ENCODE results near the gene ZNF311.

Gene ZNF311

DNA sequence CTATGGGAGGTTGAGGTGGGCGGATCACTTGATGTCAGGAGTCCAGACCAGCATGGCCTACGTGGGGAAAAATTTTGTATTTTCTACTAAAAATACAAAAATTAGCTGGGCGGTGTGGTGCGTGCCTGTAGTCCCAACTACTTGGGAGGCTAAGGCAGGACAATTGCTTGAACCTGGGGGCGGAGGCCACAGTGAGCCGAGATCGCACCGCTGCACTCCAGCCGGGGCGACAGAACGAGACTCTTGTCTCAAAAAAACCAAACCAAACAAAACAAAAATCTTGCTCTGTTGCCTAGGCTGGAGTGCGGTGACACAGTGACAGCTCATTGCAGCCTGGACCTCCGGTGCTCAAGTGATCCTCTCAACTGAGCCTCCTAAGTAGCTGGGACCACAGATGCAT is 23.7 kb upstream of the ZNF311 start:
- no peak overlapping the region for H2BK5ac ChIP-seq (ENCODE audit: low read depth, low read length, poor library complexity)
- WGBS (ENCODE audit: extremely low coverage, insufficient coverage, insufficient read length) = no CpG with 5 or more reads among the region's 13 CpGs
- no peak for DNase-seq
- H3K27ac ChIP-seq (ENCODE audit: low read depth, low read length) = no peak overlapping the region
- H2BK120ac ChIP-seq (ENCODE audit: insufficient read depth, low read length, poor library complexity) = no peak overlapping the region
- no peak overlapping the region for H2AFZ ChIP-seq (ENCODE audit: insufficient read depth, low read length, poor library complexity)
- no peak overlapping the region for H3K23ac ChIP-seq (ENCODE audit: low read length)
- no peak overlapping the region for H3K4me3 ChIP-seq (ENCODE audit: low read depth, low read length)
- H3K36me3 ChIP-seq (ENCODE audit: control insufficient read depth in 1 of 2, insufficient read depth in 2 of 2, low read length in 2 of 2) = no peaks in the 10 kb centered on the region
- H3K27me3 ChIP-seq (ENCODE audit: insufficient read depth, low read length) = no peaks in the 10 kb centered on the region
- H4K12ac ChIP-seq (ENCODE audit: low read depth, low read length) = no peak overlapping the region
- H4K8ac ChIP-seq (ENCODE audit: low read depth, low read length) = no peak overlapping the region
- no peak overlapping the region for H3K4me2 ChIP-seq (ENCODE audit: low read length)
- H3K79me1 ChIP-seq (ENCODE audit: low read length) = no peaks in the 10 kb centered on the region
- no peak overlapping the region for H3K14ac ChIP-seq (ENCODE audit: low read length)
- H2AK5ac ChIP-seq (ENCODE audit: low read length) = no peak overlapping the region
- no peak overlapping the region for H3K18ac ChIP-seq (ENCODE audit: low read length)
- H3K9ac ChIP-seq (ENCODE audit: low read length) = no peak overlapping the region
- no peaks in the 10 kb centered on the region for H3K9me3 ChIP-seq (ENCODE audit: insufficient read depth, low read depth, low read length)
- no peak overlapping the region for H2BK12ac ChIP-seq (ENCODE audit: low read length)
- no peaks in the 10 kb centered on the region for H3K4me1 ChIP-seq (ENCODE audit: control insufficient read depth in 1 of 2, insufficient read depth in 2 of 2, low read length in 2 of 2)
- H3K79me2 ChIP-seq (ENCODE audit: control insufficient read depth, insufficient read depth, low read length, poor library complexity) = no peaks in the 10 kb centered on the region
- no peak overlapping the region for H4K91ac ChIP-seq (ENCODE audit: low read depth, low read length)
- no peak overlapping the region for H3K4ac ChIP-seq (ENCODE audit: low read depth, low read length)

GRCh38 chr6:29025927-29026585 is 20.9 kb upstream of the ZNF311 start:
- no peaks in the 10 kb centered on the region for H3K36me3 ChIP-seq (ENCODE audit: control insufficient read depth in 1 of 2, insufficient read depth in 2 of 2, low read length in 2 of 2)
- H3K23ac ChIP-seq (ENCODE audit: low read length) = no peak overlapping the region
- no peak overlapping the region for H4K8ac ChIP-seq (ENCODE audit: low read depth, low read length)
- no peak overlapping the region for H3K4me2 ChIP-seq (ENCODE audit: low read length)
- no CpG with 5 or more reads among the region's 2 CpGs for WGBS (ENCODE audit: extremely low coverage, insufficient coverage, insufficient read length)
- H3K27ac ChIP-seq (ENCODE audit: low read depth, low read length) = no peak overlapping the region
- H3K4me3 ChIP-seq (ENCODE audit: low read depth, low read length) = no peak overlapping the region
- DNase-seq = no peak
- H3K9ac ChIP-seq (ENCODE audit: low read length) = no peak overlapping the region
- no peak overlapping the region for H3K4ac ChIP-seq (ENCODE audit: low read depth, low read length)
- H2BK120ac ChIP-seq (ENCODE audit: insufficient read depth, low read length, poor library complexity) = no peak overlapping the region
- no peak overlapping the region for H2BK12ac ChIP-seq (ENCODE audit: low read length)
- H4K12ac ChIP-seq (ENCODE audit: low read depth, low read length) = no peak overlapping the region
- H2BK5ac ChIP-seq (ENCODE audit: low read depth, low read length, poor library complexity) = no peak overlapping the region
- H3K79me1 ChIP-seq (ENCODE audit: low read length) = no peaks in the 10 kb centered on the region
- no peak overlapping the region for H4K91ac ChIP-seq (ENCODE audit: low read depth, low read length)
- H2AFZ ChIP-seq (ENCODE audit: insufficient read depth, low read length, poor library complexity) = no peak overlapping the region
- H3K18ac ChIP-seq (ENCODE audit: low read length) = no peak overlapping the region
- no peaks in the 10 kb centered on the region for H3K4me1 ChIP-seq (ENCODE audit: control insufficient read depth in 1 of 2, insufficient read depth in 2 of 2, low read length in 2 of 2)
- H2AK5ac ChIP-seq (ENCODE audit: low read length) = no peak overlapping the region
- no peaks in the 10 kb centered on the region for H3K79me2 ChIP-seq (ENCODE audit: control insufficient read depth, insufficient read depth, low read length, poor library complexity)
- H3K9me3 ChIP-seq (ENCODE audit: insufficient read depth, low read depth, low read length) = no peaks in the 10 kb centered on the region
- no peak overlapping the region for H3K14ac ChIP-seq (ENCODE audit: low read length)
- no peaks in the 10 kb centered on the region for H3K27me3 ChIP-seq (ENCODE audit: insufficient read depth, low read length)

DNA sequence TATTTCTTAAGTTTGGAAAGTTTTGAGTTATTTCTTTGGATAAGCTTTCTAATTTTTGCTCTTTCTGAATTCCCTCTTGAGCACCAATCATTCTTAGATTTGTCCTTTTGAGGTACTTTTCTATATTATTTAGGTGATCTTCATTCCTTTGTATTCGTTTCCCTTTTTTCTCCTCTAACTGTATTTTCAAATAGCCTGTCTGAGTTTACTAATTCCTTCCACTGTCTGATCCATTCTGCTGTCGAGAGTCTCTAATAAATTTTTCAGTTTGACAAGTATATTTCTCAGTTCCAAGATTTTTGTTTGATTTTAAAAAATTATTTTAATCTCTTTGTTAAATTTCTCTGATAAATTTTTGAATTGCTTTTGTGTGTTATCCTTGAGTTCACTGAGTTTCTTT is 16.3 kb upstream of the ZNF311 start:
- Histone ChIP-seq H4K12ac (ENCODE audit: low read depth, low read length) (no peak overlapping the region), H3K27me3 (ENCODE audit: insufficient read depth, low read length) (no peaks in the 10 kb centered on the region), H3K23ac (ENCODE audit: low read length) (no peak overlapping the region), H3K4me1 (ENCODE audit: control insufficient read depth in 1 of 2, insufficient read depth in 2 of 2, low read length in 2 of 2) (no peaks in the 10 kb centered on the region), H2BK120ac (ENCODE audit: insufficient read depth, low read length, poor library complexity) (no peak overlapping the region), H3K79me1 (ENCODE audit: low read length) (no peaks in the 10 kb centered on the region), H3K4ac (ENCODE audit: low read depth, low read length) (no peak overlapping the region), H3K9me3 (ENCODE audit: insufficient read depth, low read depth, low read length) (no peaks in the 10 kb centered on the region), H3K27ac (ENCODE audit: low read depth, low read length) (no peak overlapping the region), H2BK5ac (ENCODE audit: low read depth, low read length, poor library complexity) (no peak overlapping the region), H3K14ac (ENCODE audit: low read length) (no peak overlapping the region), H3K9ac (ENCODE audit: low read length) (no peak overlapping the region), H4K91ac (ENCODE audit: low read depth, low read length) (no peak overlapping the region), H4K8ac (ENCODE audit: low read depth, low read length) (no peak overlapping the region), H3K79me2 (ENCODE audit: control insufficient read depth, insufficient read depth, low read length, poor library complexity) (no peaks in the 10 kb centered on the region), H2BK12ac (ENCODE audit: low read length) (no peak overlapping the region), H2AK5ac (ENCODE audit: low read length) (no peak overlapping the region), H3K18ac (ENCODE audit: low read length) (no peak overlapping the region), H2AFZ (ENCODE audit: insufficient read depth, low read length, poor library complexity) (no peak overlapping the region), H3K4me2 (ENCODE audit: low read length) (no peak overlapping the region), H3K36me3 (ENCODE audit: control insufficient read depth in 1 of 2, insufficient read depth in 2 of 2, low read length in 2 of 2) (no peaks in the 10 kb centered on the region), H3K4me3 (ENCODE audit: low read depth, low read length) (no peak overlapping the region)
- WGBS (ENCODE audit: extremely low coverage, insufficient coverage, insufficient read length) = no CpG with 5 or more reads among the region's 2 CpGs
- DNase-seq = no peak

GRCh38 chr6:29019629-29020028 is 14.5 kb upstream of the ZNF311 start:
- H3K4me1 ChIP-seq (ENCODE audit: control insufficient read depth in 1 of 2, insufficient read depth in 2 of 2, low read length in 2 of 2) = no peaks in the 10 kb centered on the region
- H3K23ac ChIP-seq (ENCODE audit: low read length) = no peak overlapping the region
- H2AFZ ChIP-seq (ENCODE audit: insufficient read depth, low read length, poor library complexity) = no peak overlapping the region
- H3K27me3 ChIP-seq (ENCODE audit: insufficient read depth, low read length) = no peaks in the 10 kb centered on the region
- no peak overlapping the region for H3K4ac ChIP-seq (ENCODE audit: low read depth, low read length)
- H3K14ac ChIP-seq (ENCODE audit: low read length) = no peak overlapping the region
- no peak overlapping the region for H2BK5ac ChIP-seq (ENCODE audit: low read depth, low read length, poor library complexity)
- H2AK5ac ChIP-seq (ENCODE audit: low read length) = no peak overlapping the region
- H3K4me3 ChIP-seq (ENCODE audit: low read depth, low read length) = no peak overlapping the region
- peaks cover 6% of the 10 kb centered on the region for H3K9me3 ChIP-seq (ENCODE audit: insufficient read depth, low read depth, low read length)
- H4K91ac ChIP-seq (ENCODE audit: low read depth, low read length) = no peak overlapping the region
- WGBS (ENCODE audit: extremely low coverage, insufficient coverage, insufficient read length) = no CpG with 5 or more reads among the region's 2 CpGs
- H3K4me2 ChIP-seq (ENCODE audit: low read length) = no peak overlapping the region
- H3K36me3 ChIP-seq (ENCODE audit: control insufficient read depth in 1 of 2, insufficient read depth in 2 of 2, low read length in 2 of 2) = no peaks in the 10 kb centered on the region
- H4K12ac ChIP-seq (ENCODE audit: low read depth, low read length) = no peak overlapping the region
- no peak overlapping the region for H3K9ac ChIP-seq (ENCODE audit: low read length)
- no peak overlapping the region for H2BK12ac ChIP-seq (ENCODE audit: low read length)
- no peak overlapping the region for H3K18ac ChIP-seq (ENCODE audit: low read length)
- no peak overlapping the region for H4K8ac ChIP-seq (ENCODE audit: low read depth, low read length)
- no peaks in the 10 kb centered on the region for H3K79me1 ChIP-seq (ENCODE audit: low read length)
- H2BK120ac ChIP-seq (ENCODE audit: insufficient read depth, low read length, poor library complexity) = no peak overlapping the region
- H3K79me2 ChIP-seq (ENCODE audit: control insufficient read depth, insufficient read depth, low read length, poor library complexity) = no peaks in the 10 kb centered on the region
- DNase-seq = no peak
- no peak overlapping the region for H3K27ac ChIP-seq (ENCODE audit: low read depth, low read length)

All from trophoblast cell (in vitro differentiated cells and primary cell).